Endothelial cell of umbilical vein (primary cell): ENCODE results near the gene AIF1L. TPM values are rescaled to one million over a fixed set of nuclear protein-coding genes. Genes with fewer than 3 reads are reported as not detected.

Source experiments
- BruUV-seq: library from RNA; stranded (reverse); fragments of 400-500 nt; replicated peaks from 2 replicates; lab custom pipeline; 2021; lab: Mats Ljungman, UMichigan
- CTCF ChIA-PET: fragments of 300-600, 350-600 bp; sonication (Branson Sonifier 250); formaldehyde crosslinking; loops from one replicate; lab custom pipeline; 2021; ENCODE audit warnings: antibody characterized with exemption, inconsistent platforms; lab: Charles Lee
- POLR2A ChIA-PET: fragments of 300-600, 350-600 bp; sonication (Branson Sonifier 250); formaldehyde crosslinking; loops from one replicate; lab custom pipeline; 2021; ENCODE audit warnings: antibody characterized with exemption, inconsistent platforms; lab: Charles Lee
- DNase-seq: peaks from one replicate; pipeline ENCODE4 v3.0.0-alpha.2; 2011; ENCODE audit warnings: low read depth, low spot score
- FAIRE-seq: peaks from 2 replicates; lab custom pipeline; 2011; peaks lifted over from hg19 to GRCh38; lab: Jason Lieb, UNC
- H2AFZ ChIP-seq: 2 replicates; pipeline ENCODE4 v1.6.0; 2012; ENCODE audit warnings: low read depth, low read length, control low read depth, inconsistent platforms
- H3K27ac ChIP-seq: 2 replicates; pipeline ENCODE4 v1.5.1; 2011; ENCODE audit warnings: low read depth, mild to moderate bottlenecking, control low read depth, low read length, moderate library complexity; ENCODE audit not compliant: insufficient read depth
- H3K27me3 ChIP-seq, 2 experiments: 2 replicates each; pipeline versions ENCODE4 v1.6.0 to v1.6.1; 2011; ENCODE audit warnings: low read length in 2 of 2, mixed read lengths in 1 of 2; ENCODE audit not compliant: control insufficient read depth in 2 of 2, insufficient read depth in 2 of 2
- H3K36me3 ChIP-seq, 2 experiments: 2 replicates in 1 of 2; 3 replicates in 1 of 2; pipeline ENCODE4 v1.5.1; 2011; ENCODE audit warnings: low read length in 2 of 2, mild to moderate bottlenecking in 1 of 2, moderate library complexity in 1 of 2; ENCODE audit not compliant: control insufficient read depth in 2 of 2, insufficient read depth in 2 of 2; ENCODE audit errors: extremely low read depth in 1 of 2
- H3K4me1 ChIP-seq: 3 replicates; pipeline ENCODE4 v1.5.1; 2011; ENCODE audit warnings: mild to moderate bottlenecking, low read length; ENCODE audit not compliant: control insufficient read depth, insufficient read depth; ENCODE audit errors: extremely low read depth
- H3K4me2 ChIP-seq: 2 replicates; pipeline ENCODE4 v1.6.1; 2011; ENCODE audit warnings: low read length, control low read depth, mixed read lengths; ENCODE audit not compliant: insufficient read depth
- H3K4me3 ChIP-seq, 3 experiments: fragments of 200-600 bp in 1 of 3; sonication (generic), shearing (Covaris generic) in 1 of 3; replicated peaks in 1 of 3; 2 replicates each; pipeline ENCODE4 v1.5.1; 2011 to 2016; ENCODE audit warnings: control low read depth in 3 of 3, low read length in 3 of 3, mild to moderate bottlenecking in 2 of 3, inconsistent platforms in 1 of 3, low read depth in 1 of 3, moderate library complexity in 1 of 3; ENCODE audit not compliant: insufficient read depth in 1 of 3
- H3K79me2 ChIP-seq: 2 replicates; pipeline ENCODE4 v1.6.0; 2012; ENCODE audit warnings: low read length, inconsistent platforms; ENCODE audit not compliant: control insufficient read depth, insufficient read depth
- H3K9ac ChIP-seq: replicated peaks from 2 replicates; pipeline ENCODE3; 2011; ENCODE audit warnings: low read length, control low read depth; ENCODE audit not compliant: insufficient read depth; ENCODE audit errors: extremely low read depth
- H3K9me1 ChIP-seq: replicated peaks from 3 replicates; pipeline ENCODE4 v1.6.0; 2011; ENCODE audit warnings: mild to moderate bottlenecking, low read length; ENCODE audit not compliant: control insufficient read depth, insufficient read depth; ENCODE audit errors: extremely low read depth
- H3K9me3 ChIP-seq: replicated peaks from 2 replicates; pipeline ENCODE4 v1.5.1; 2012; ENCODE audit warnings: low read length, inconsistent platforms; ENCODE audit not compliant: control insufficient read depth, insufficient read depth
- H4K20me1 ChIP-seq: replicated peaks from 2 replicates; pipeline ENCODE3; 2011; ENCODE audit warnings: mild to moderate bottlenecking, low read length; ENCODE audit not compliant: control insufficient read depth, insufficient read depth; ENCODE audit errors: extremely low read depth
- CTCF ChIP-seq, 2 donors: IDR thresholded peaks; 1 replicate in 1 of 2; 2 replicates in 1 of 2; pipeline ENCODE4 v1.5.1; 2011; ENCODE audit warnings: low read length in 2 of 2, mild to moderate bottlenecking in 2 of 2, moderate library complexity in 2 of 2, control low read depth in 1 of 2, inconsistent platforms in 1 of 2, low read depth in 1 of 2; ENCODE audit not compliant: insufficient read depth in 1 of 2; ENCODE audit errors: extremely low read depth in 1 of 2
- EZH2 ChIP-seq: IDR thresholded peaks from 2 replicates; pipeline ENCODE4 v1.6.1; 2012; ENCODE audit warnings: borderline replicate concordance, low read depth, mild to moderate bottlenecking, moderate library complexity, low read length, inconsistent platforms; ENCODE audit not compliant: severe bottlenecking
- FOS ChIP-seq: IDR thresholded peaks from 2 replicates; pipeline ENCODE4 v1.6.1; 2011; ENCODE audit warnings: mild to moderate bottlenecking, low read length, moderate library complexity, borderline replicate concordance; ENCODE audit not compliant: insufficient read depth
- GATA2 ChIP-seq: IDR thresholded peaks from 2 replicates; pipeline ENCODE4 v1.7.0; 2011; ENCODE audit warnings: low read depth, mild to moderate bottlenecking, moderate library complexity, mixed read lengths, low read length; ENCODE audit not compliant: insufficient read length, insufficient read depth
- JUN ChIP-seq: IDR thresholded peaks from 2 replicates; pipeline ENCODE4 v1.6.1; 2011; ENCODE audit warnings: borderline replicate concordance, low read depth; ENCODE audit not compliant: insufficient read length, insufficient read depth
- MAX ChIP-seq: IDR thresholded peaks from 2 replicates; pipeline ENCODE4 v1.6.1; 2011; ENCODE audit not compliant: insufficient read depth, insufficient read length
- MYC ChIP-seq: IDR thresholded peaks from one replicate; pipeline ENCODE4 v1.6.1; 2011; ENCODE audit warnings: mild to moderate bottlenecking, low read depth, low read length
- POLR2A ChIP-seq: IDR thresholded peaks from 2 replicates; pipeline ENCODE4 v1.6.1; 2012; ENCODE audit warnings: low read depth, mild to moderate bottlenecking, control low read depth, low read length
- POLR2AphosphoS5 ChIP-seq: IDR thresholded peaks from 2 replicates; pipeline ENCODE4 v1.6.1; 2012; ENCODE audit warnings: low read depth, mild to moderate bottlenecking, control low read depth, low read length, moderate library complexity; ENCODE audit not compliant: insufficient read depth
- dilution Hi-C: fragments of 300-500 bp; cut with MboI; formaldehyde crosslinking; loops from one replicate; pipeline ENCODE4 v1.15.0; 2019; ENCODE audit warnings: low sequenced_read_pairs; ENCODE audit not compliant: extremely low pct_ligation_motif_present
- intact Hi-C: fragments of 100-400 bp; cut with micrococcal nuclease; formaldehyde crosslinking; loops from one replicate; pipeline ENCODE4 v1.10.0; 2022
- polyA plus RNA-seq, 4 experiments: library from polyadenylated mRNA; depleted of rRNA in 3 of 4; stranded (reverse) in 3 of 4; unstranded in 1 of 4; fragments of >200 nt; gene quantifications; 2 replicates each; pipeline versions ENCODE4 v1.2.1 to v1.2.3, GENCODE V29; 2011 to 2012; ENCODE audit warnings: missing spikeins in 1 of 4
- total RNA-seq: library from RNA; stranded (reverse); gene quantifications from 2 replicates; pipeline ENCODE4 v1.2.3, GENCODE V29; 2021

AIF1L gene
- total and polyA plus RNA-seq, 2 donors (not counting 3 experiments of a cell fraction or from before 2014, with no cell fraction given), result 17.8 to 39.7 TPM

DNA sequence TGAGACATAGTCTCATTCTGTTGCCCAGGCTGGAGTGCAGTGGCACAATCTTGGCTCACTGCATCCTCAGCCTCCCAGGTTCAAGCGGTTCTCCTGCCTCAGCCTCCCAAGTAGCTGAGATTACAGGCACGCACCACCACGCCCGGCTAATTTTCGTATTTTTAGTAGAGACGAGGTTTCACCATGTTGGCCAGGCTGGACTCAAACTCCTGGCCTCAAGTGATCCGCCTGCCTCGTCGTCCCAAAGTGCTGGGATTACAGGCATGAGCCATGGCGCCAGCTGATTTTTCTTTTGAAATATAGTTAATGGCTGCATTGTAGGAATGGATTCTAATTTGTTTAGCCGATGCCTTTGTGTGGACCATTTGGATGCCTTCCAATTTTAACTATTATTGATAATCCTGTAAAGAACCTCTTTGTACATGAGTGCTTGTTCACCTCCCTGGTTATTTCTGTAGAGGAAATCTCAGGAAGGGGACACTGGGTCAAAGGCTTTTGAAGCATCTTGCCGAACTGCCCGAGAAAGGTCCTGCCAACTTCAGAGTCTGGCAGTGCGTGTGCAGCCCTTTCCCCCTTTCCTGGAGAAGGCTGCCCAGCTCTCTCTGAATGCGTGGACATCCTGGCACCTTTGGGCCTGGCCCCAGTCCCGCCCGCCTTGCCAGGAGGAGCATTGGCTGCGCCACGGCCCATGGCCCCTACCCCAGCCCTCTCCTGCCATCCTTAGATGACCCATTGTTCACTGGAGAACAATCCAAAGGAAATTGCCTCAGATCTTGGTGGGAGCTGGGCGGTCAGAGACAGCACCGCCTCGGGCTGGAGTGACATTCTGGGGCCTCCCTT, 20.2 kb downstream of the AIF1L start:
- Histone ChIP-seq H3K4me1 (peaks cover 27% of the 10 kb centered on the region), H3K9me1 (no peaks in the 10 kb centered on the region), H2AFZ (peak overlapping the region; percentile 75), H3K9ac (peak overlapping the region; percentile 75), H3K4me3 (peak overlapping the region in 1 of 3 experiments; percentile 22), H4K20me1 (no peaks in the 10 kb centered on the region), H3K36me3 (peaks cover 0 to 2% of the 10 kb centered on the region in 2 experiments), H3K4me2 (peak overlapping the region; percentile 69), H3K27ac (peak overlapping the region; percentile 96), H3K27me3 (no peaks in the 10 kb centered on the region), H3K79me2 (no peaks in the 10 kb centered on the region), H3K9me3 (no peaks in the 10 kb centered on the region)
- TSS peak; percentile 88 for BruUV-seq
- DNase-seq, result no peak
- dilution Hi-C loops, result no loop called here
- peak; percentile 98 for FAIRE-seq
- POLR2A ChIA-PET, result interaction anchor here (1.1 to 2.0 kb wide), 2 partner anchors 9 to 18 kb away, joined by 3 to 7 read pairs; partner anchors contain the start of gene NUP214
- intact Hi-C loops, result loop anchor here (1.0 to 2.0 kb wide), 4 partner anchors 9 to 122 kb away; partner anchors contain the start of genes AIF1L and NUP214
- TF ChIP-seq GATA2 (no peak), FOS (no peak), MAX (no peak), MYC (no peak), EZH2 (no peak), POLR2A (no peak), POLR2AphosphoS5 (no peak), JUN (no peak), CTCF (IDR thresholded peaks at IDR 0.05; ENCODE audit: extremely low read depth in 1 of 2, insufficient read depth in 1 of 2, low read depth in 1 of 2, low read length in 2 of 2) (no peak)
- CTCF ChIA-PET, result interaction anchor here (1.0 to 2.7 kb wide), 5 partner anchors 15 to 70 kb away, joined by 3 to 10 read pairs (median 3); no protein-coding TSS in a partner anchor
